ENCODE measurements around the gene MXRA7. TPM values are rescaled to one million over a fixed set of nuclear protein-coding genes. Genes with fewer than 3 reads are reported as not detected.

MXRA7 gene
- total RNA-seq (10 to 100 TPM in 3 of 5 donors, 1 to 10 TPM in 2; 5.9 to 14.7 (median 13.5) TPM), total RNA-seq (3.2 to 45.0 (median 9.6) reads per million in 29 experiments)
- 16.5 TPM for total RNA-seq (2013)

- Mint-ChIP-seq H3K4me1 (peaks cover 31 to 46% (median 38%) of the 10 kb centered on the region in 3 donors), H3K36me3 (peaks cover 14% of the 10 kb centered on the region), H3K9me3 (no peaks in the 10 kb centered on the region), H3K27ac (peak within 1 kb of the TSS; percentile 19 to 34), H3K4me3 (peak within 1 kb of the TSS; percentile 64 to 75 (median 70)), H3K27me3 (no peaks in the 10 kb centered on the region)
- POLR2A ChIA-PET, result no interaction called here
- WGBS (ENCODE audit: insufficient coverage), result 21% methylated on average over 26 of the region's 56 CpGs
- peak within 1 kb of the TSS; percentile 5 to 34 for H3K4me3 ChIP-seq (ENCODE audit: control insufficient read depth in 1 of 2, extremely low read depth in 1 of 2, low read length in 1 of 2)
- no peak within 1 kb of the TSS for H3K27ac ChIP-seq (ENCODE audit: low read length)
- peaks cover 0 to 9% of the 10 kb centered on the region in 2 experiments for H3K27me3 ChIP-seq (replicated peaks in 1 of 2; ENCODE audit: control insufficient read depth in 2 of 2, extremely low read depth in 1 of 2, insufficient read depth in 2 of 2, low read length in 1 of 2)
- DNase-seq (peak in 27 of 35 experiments; percentile 7 to 75 (median 44)), ATAC-seq (replicated peaks in 1 of 4) (peak; percentile 66 to 79 (median 76))
- CTCF ChIA-PET, result interaction anchor here (0.6 to 1.2 kb wide), 2 partner anchors 16 to 963 kb away, joined by 3 to 4 read pairs; partner anchors contain the start of gene METTL23 (in 1 of the 2)
- no peaks in the 10 kb centered on the region for H3K9me3 ChIP-seq
- H3K4me1 ChIP-seq (ENCODE audit: control insufficient read depth in 1 of 2, extremely low read depth in 1 of 2, insufficient read depth in 2 of 2, low read length in 2 of 2), result peaks cover 11 to 53% of the 10 kb centered on the region in 2 experiments
- H3K36me3 ChIP-seq (ENCODE audit: control insufficient read depth in 2 of 2, extremely low read depth in 1 of 2, insufficient read depth in 1 of 2, low read length in 1 of 2), result peaks cover 2 to 24% of the 10 kb centered on the region in 2 donors
These were observed at the start of gene MXRA7 for GRCh38 chr17:76710863-76711611. TSS of gene MXRA7 (minus strand) at chr17:76710965. CDS start at chr17:76710946, 19 bp downstream.

- Histone ChIP-seq H3K27ac (ENCODE audit: low read length) (no peak overlapping the region), H3K36me3 (ENCODE audit: control insufficient read depth in 2 of 2, extremely low read depth in 1 of 2, insufficient read depth in 1 of 2, low read length in 1 of 2) (no peaks in the 10 kb centered on the region), H3K4me1 (ENCODE audit: control insufficient read depth in 1 of 2, extremely low read depth in 1 of 2, insufficient read depth in 2 of 2, low read length in 2 of 2) (peaks cover 6 to 13% of the 10 kb centered on the region in 2 experiments), H3K4me3 (ENCODE audit: control insufficient read depth in 1 of 2, extremely low read depth in 1 of 2, low read length in 1 of 2) (no peak overlapping the region), H3K9me3 (no peaks in the 10 kb centered on the region), H3K27me3 (replicated peaks in 1 of 2; ENCODE audit: control insufficient read depth in 2 of 2, extremely low read depth in 1 of 2, insufficient read depth in 2 of 2, low read length in 1 of 2) (no peaks in the 10 kb centered on the region)
- Mint-ChIP-seq H3K9me3 (no peaks in the 10 kb centered on the region), H3K4me1 (peaks cover 7 to 8% (median 7%) of the 10 kb centered on the region in 3 donors), H3K27me3 (no peaks in the 10 kb centered on the region), H3K4me3 (no peak overlapping the region), H3K36me3 (peaks cover 21% of the 10 kb centered on the region), H3K27ac (no peak overlapping the region)
- ChIA-PET CTCF (no interaction called here), POLR2A (interaction anchor here in 1 of 2 donors (0.6 kb wide), 1 partner anchor 717 kb away, joined by 4 read pairs; no protein-coding TSS in a partner anchor)
- ATAC-seq (replicated peaks in 1 of 4), result no peak
- DNase-seq, result no peak
- WGBS (ENCODE audit: insufficient coverage), result 83% methylated on average over 1 of the region's 3 CpGs
These were observed 47.8 kb upstream of the MXRA7 start for GRCh38 chr17:76758570-76758969.

DNA sequence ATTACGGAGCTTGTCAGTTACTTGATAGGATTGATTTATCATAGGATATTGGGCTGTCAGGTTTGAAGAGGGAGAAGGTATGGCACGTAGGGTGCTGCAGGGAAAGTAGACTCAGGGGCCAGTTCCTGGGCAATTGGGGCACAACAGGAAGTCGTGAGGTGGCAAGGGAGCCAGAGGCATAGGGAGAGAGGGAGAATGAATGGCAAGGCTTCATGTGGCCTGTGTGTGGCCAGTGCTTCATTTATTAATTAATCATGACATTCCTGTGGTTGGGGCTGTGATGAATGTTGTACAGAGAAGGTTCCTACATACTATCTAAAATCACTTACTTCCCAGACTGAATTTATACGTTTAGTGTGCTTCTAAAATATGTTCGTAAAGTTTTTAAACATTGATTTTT is 46.5 kb upstream of the MXRA7 start:
- Mint-ChIP-seq H3K27me3 (no peaks in the 10 kb centered on the region), H3K9me3 (no peaks in the 10 kb centered on the region), H3K27ac (no peak overlapping the region), H3K36me3 (peaks cover 20% of the 10 kb centered on the region), H3K4me1 (peaks cover 20 to 21% (median 20%) of the 10 kb centered on the region in 3 donors), H3K4me3 (no peak overlapping the region)
- DNase-seq (no peak), ATAC-seq (replicated peaks in 1 of 4) (no peak)
- Histone ChIP-seq H3K36me3 (ENCODE audit: control insufficient read depth in 2 of 2, extremely low read depth in 1 of 2, insufficient read depth in 1 of 2, low read length in 1 of 2) (no peaks in the 10 kb centered on the region), H3K4me1 (ENCODE audit: control insufficient read depth in 1 of 2, extremely low read depth in 1 of 2, insufficient read depth in 2 of 2, low read length in 2 of 2) (peaks cover 11 to 24% of the 10 kb centered on the region in 2 experiments), H3K9me3 (no peaks in the 10 kb centered on the region), H3K27ac (ENCODE audit: low read length) (no peak overlapping the region), H3K27me3 (replicated peaks in 1 of 2; ENCODE audit: control insufficient read depth in 2 of 2, extremely low read depth in 1 of 2, insufficient read depth in 2 of 2, low read length in 1 of 2) (no peaks in the 10 kb centered on the region), H3K4me3 (ENCODE audit: control insufficient read depth in 1 of 2, extremely low read depth in 1 of 2, low read length in 1 of 2) (no peak overlapping the region)
- 94% methylated on average over 3 of the region's 5 CpGs for WGBS (ENCODE audit: insufficient coverage)
- ChIA-PET CTCF (no interaction called here), POLR2A (interaction anchor here in 1 of 2 donors (0.5 kb wide), 1 partner anchor 8 kb away, joined by 6 read pairs; no protein-coding TSS in a partner anchor)

- WGBS (ENCODE audit: insufficient coverage), result 100% methylated on average over 1 of the region's 2 CpGs
- Histone ChIP-seq H3K36me3 (ENCODE audit: control insufficient read depth in 2 of 2, extremely low read depth in 1 of 2, insufficient read depth in 1 of 2, low read length in 1 of 2) (no peaks in the 10 kb centered on the region), H3K27ac (ENCODE audit: low read length) (no peak overlapping the region), H3K27me3 (replicated peaks in 1 of 2; ENCODE audit: control insufficient read depth in 2 of 2, extremely low read depth in 1 of 2, insufficient read depth in 2 of 2, low read length in 1 of 2) (no peaks in the 10 kb centered on the region), H3K9me3 (no peaks in the 10 kb centered on the region), H3K4me1 (ENCODE audit: control insufficient read depth in 1 of 2, extremely low read depth in 1 of 2, insufficient read depth in 2 of 2, low read length in 2 of 2) (peaks cover 11 to 40% of the 10 kb centered on the region in 2 experiments), H3K4me3 (ENCODE audit: control insufficient read depth in 1 of 2, extremely low read depth in 1 of 2, low read length in 1 of 2) (no peak overlapping the region)
- DNase-seq, result no peak
- Mint-ChIP-seq H3K36me3 (peaks cover 21% of the 10 kb centered on the region), H3K27me3 (no peaks in the 10 kb centered on the region), H3K4me3 (no peak overlapping the region), H3K4me1 (peaks cover 26 to 27% (median 26%) of the 10 kb centered on the region in 3 donors), H3K27ac (peak overlapping the region in 1 of 2 donors; percentile 52), H3K9me3 (no peaks in the 10 kb centered on the region)
- ATAC-seq (replicated peaks in 1 of 4), result no peak
- POLR2A ChIA-PET, result interaction anchor here in 1 of 2 donors (0.6 kb wide), 1 partner anchor 15 kb away, joined by 3 read pairs; no protein-coding TSS in a partner anchor
- CTCF ChIA-PET, result no interaction called here
These were observed 44.5 kb upstream of the MXRA7 start for GRCh38 chr17:76755285-76755684.

DNA sequence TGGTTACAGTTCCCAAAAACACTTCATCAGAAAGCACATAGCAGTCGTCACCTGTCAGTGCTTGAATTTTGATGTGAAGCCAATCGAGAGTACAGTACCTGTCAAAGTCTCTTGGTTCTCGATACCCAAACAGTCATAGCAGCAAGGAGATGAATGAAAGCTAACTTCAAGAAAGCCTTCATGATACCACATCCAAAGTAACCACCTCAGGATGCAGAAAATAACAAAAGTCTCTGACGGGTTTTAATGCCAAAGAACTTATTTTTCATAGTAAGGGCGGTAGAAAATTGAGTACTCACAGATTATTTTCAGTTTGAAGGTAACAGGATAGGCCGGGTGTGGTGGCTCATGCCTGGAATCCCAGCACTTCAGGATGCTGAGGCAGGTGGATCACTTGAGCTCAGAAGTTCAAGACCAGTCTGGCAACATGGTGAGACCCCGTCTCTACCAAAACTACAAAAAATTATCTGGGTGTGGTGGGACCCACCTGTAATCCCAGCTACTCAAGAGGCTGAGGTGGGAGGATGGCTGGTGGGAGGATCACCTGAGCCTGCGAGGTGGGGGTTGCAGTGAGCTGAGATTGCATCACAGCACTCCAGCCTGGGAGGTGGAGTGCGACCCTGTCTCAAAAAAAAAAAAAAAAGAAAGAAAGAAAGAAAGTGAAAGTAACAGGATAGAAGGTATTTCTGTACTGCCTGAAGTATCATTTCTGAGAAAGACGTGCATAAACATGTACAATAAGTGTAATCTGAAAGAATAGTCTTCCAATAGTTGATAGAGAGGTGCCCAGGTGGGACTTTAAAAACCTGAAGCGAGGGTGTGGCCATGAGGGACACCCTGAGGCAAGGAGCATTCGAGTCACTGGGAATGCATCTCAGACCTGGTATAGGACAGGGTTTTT is 42.5 kb upstream of the MXRA7 start:
- CTCF ChIA-PET, result interaction anchor here in 1 of 2 donors (0.6 kb wide), 3 partner anchors 210 to 546 kb away, joined by 3 read pairs; no protein-coding TSS in a partner anchor
- H3K9me3 Mint-ChIP-seq, result no peaks in the 10 kb centered on the region
- ATAC-seq (replicated peaks in 1 of 4) (peak; percentile 87 to 92 (median 88)), DNase-seq (peak in 33 of 35 experiments; percentile 9 to 82 (median 41))
- H3K27ac Mint-ChIP-seq, result peak overlapping the region; percentile 98 to 99
- H3K4me3 ChIP-seq (ENCODE audit: control insufficient read depth in 1 of 2, extremely low read depth in 1 of 2, low read length in 1 of 2), result peak overlapping the region; percentile 41 to 52
- H3K4me1 ChIP-seq (ENCODE audit: control insufficient read depth in 1 of 2, extremely low read depth in 1 of 2, insufficient read depth in 2 of 2, low read length in 2 of 2), result peaks cover 11 to 40% of the 10 kb centered on the region in 2 experiments
- H3K36me3 ChIP-seq (ENCODE audit: control insufficient read depth in 2 of 2, extremely low read depth in 1 of 2, insufficient read depth in 1 of 2, low read length in 1 of 2), result no peaks in the 10 kb centered on the region
- peaks cover 26 to 30% (median 27%) of the 10 kb centered on the region in 3 donors for H3K4me1 Mint-ChIP-seq
- POLR2A ChIA-PET, result interaction anchor here (0.5 to 1.0 kb wide), 4 partner anchors 20 to 30 kb away, joined by 3 to 4 read pairs (median 3); no protein-coding TSS in a partner anchor
- peak overlapping the region; percentile 87 to 94 (median 90) for H3K4me3 Mint-ChIP-seq
- H3K27me3 Mint-ChIP-seq, result no peaks in the 10 kb centered on the region
- 14% methylated on average over 6 of the region's 12 CpGs for WGBS (ENCODE audit: insufficient coverage)
- H3K27ac ChIP-seq (ENCODE audit: low read length), result peak overlapping the region; percentile 93
- H3K27me3 ChIP-seq (replicated peaks in 1 of 2; ENCODE audit: control insufficient read depth in 2 of 2, extremely low read depth in 1 of 2, insufficient read depth in 2 of 2, low read length in 1 of 2), result no peaks in the 10 kb centered on the region
- H3K36me3 Mint-ChIP-seq, result peaks cover 30% of the 10 kb centered on the region
- H3K9me3 ChIP-seq, result no peaks in the 10 kb centered on the region

Measured in T-cell (primary cell).